ENCODE data around the gene SLC25A6.
"Not testable (repeated sequence)": the region's sequence is repeated elsewhere in the genome, so short reads cannot be mapped to it uniquely, and the experiment has no call there.

The SLC25A6 gene

DNA sequence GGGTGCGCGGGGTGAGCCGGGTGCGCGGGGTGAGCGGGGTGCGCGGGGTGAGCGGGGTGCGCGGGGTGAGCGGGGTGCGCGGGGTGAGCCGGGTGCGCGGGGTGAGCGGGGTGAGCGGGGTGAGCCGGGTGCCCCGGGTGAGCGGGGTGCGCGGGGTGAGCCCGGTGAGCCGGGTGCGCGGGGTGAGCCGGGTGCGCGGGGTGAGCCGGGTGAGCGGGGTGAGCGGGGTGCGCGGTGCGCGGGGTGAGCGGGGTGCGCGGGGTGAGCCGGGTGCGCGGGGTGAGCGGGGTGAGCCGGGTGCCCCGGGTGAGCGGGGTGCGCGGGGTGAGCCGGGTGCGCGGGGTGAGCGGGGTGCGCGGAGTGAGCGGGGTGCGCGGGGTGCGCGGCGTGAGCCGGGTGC is 25.6 kb downstream of the SLC25A6 start:
- H2BK15ac ChIP-seq (ENCODE audit: low read depth, poor library complexity, severe bottlenecking); H4K8ac ChIP-seq (ENCODE audit: low read length); H3K23ac ChIP-seq (ENCODE audit: low read length in 2 of 2); H3K27me3 ChIP-seq (ENCODE audit: control insufficient read depth in 1 of 2, insufficient read depth in 1 of 2, low read length in 2 of 2); H3K4me2 ChIP-seq (ENCODE audit: low read length, poor library complexity, severe bottlenecking); DNase-seq; H2BK12ac ChIP-seq (ENCODE audit: low read length in 2 of 2); H3K4me3 ChIP-seq (ENCODE audit: insufficient read depth in 1 of 2, low read depth in 1 of 2, low read length in 2 of 2); H2AFZ ChIP-seq (ENCODE audit: low read depth, low read length); H3K27ac ChIP-seq (ENCODE audit: low read length, poor library complexity, severe bottlenecking); H3K9ac ChIP-seq (ENCODE audit: low read length); H3K18ac ChIP-seq (ENCODE audit: low read depth in 1 of 2, low read length in 2 of 2); H3K4ac ChIP-seq (ENCODE audit: low read depth in 1 of 2, low read length in 2 of 2); H2BK5ac ChIP-seq (ENCODE audit: low read depth, low read length, poor library complexity, severe bottlenecking); H3K9me3 ChIP-seq (ENCODE audit: control insufficient read depth, low read length); H3K14ac ChIP-seq (ENCODE audit: low read length in 2 of 2); H2BK120ac ChIP-seq (ENCODE audit: low read depth, low read length); H3K36me3 ChIP-seq (ENCODE audit: control insufficient read depth in 1 of 2, insufficient read depth in 2 of 2, low read depth in 1 of 2, low read length in 2 of 2); H3K4me1 ChIP-seq (ENCODE audit: control insufficient read depth, insufficient read depth, low read depth, low read length); H3K79me1 ChIP-seq (replicated peaks; ENCODE audit: low read length, poor library complexity, severe bottlenecking); H2AK5ac ChIP-seq (ENCODE audit: low read length, severe bottlenecking); H4K91ac ChIP-seq (ENCODE audit: low read length): not testable (repeated sequence)
- no CpG with 5 or more reads among the region's 63 CpGs for WGBS

- Histone ChIP-seq H2AFZ (ENCODE audit: low read depth, low read length) (no peak overlapping the region), H3K4me3 (ENCODE audit: insufficient read depth in 1 of 2, low read depth in 1 of 2, low read length in 2 of 2) (no peak overlapping the region), H2AK5ac (ENCODE audit: low read length, severe bottlenecking) (no peak overlapping the region), H3K23ac (ENCODE audit: low read length in 2 of 2) (no peak overlapping the region), H2BK15ac (ENCODE audit: low read depth, poor library complexity, severe bottlenecking) (no peak overlapping the region), H3K9me3 (ENCODE audit: control insufficient read depth, low read length) (peaks cover 2% of the 10 kb centered on the region), H3K9ac (ENCODE audit: low read length) (no peak overlapping the region), H3K14ac (ENCODE audit: low read length in 2 of 2) (no peak overlapping the region), H3K4me2 (ENCODE audit: low read length, poor library complexity, severe bottlenecking) (no peak overlapping the region), H4K8ac (ENCODE audit: low read length) (no peak overlapping the region), H3K27me3 (ENCODE audit: control insufficient read depth in 1 of 2, insufficient read depth in 1 of 2, low read length in 2 of 2) (no peaks in the 10 kb centered on the region), H3K36me3 (ENCODE audit: control insufficient read depth in 1 of 2, insufficient read depth in 2 of 2, low read depth in 1 of 2, low read length in 2 of 2) (peaks cover 0 to 11% of the 10 kb centered on the region in 2 experiments), H3K4me1 (ENCODE audit: control insufficient read depth, insufficient read depth, low read depth, low read length) (no peaks in the 10 kb centered on the region), H2BK120ac (ENCODE audit: low read depth, low read length) (no peak overlapping the region), H3K18ac (ENCODE audit: low read depth in 1 of 2, low read length in 2 of 2) (no peak overlapping the region), H2BK12ac (ENCODE audit: low read length in 2 of 2) (no peak overlapping the region), H3K4ac (ENCODE audit: low read depth in 1 of 2, low read length in 2 of 2) (no peak overlapping the region), H4K91ac (ENCODE audit: low read length) (no peak overlapping the region), H3K79me1 (replicated peaks; ENCODE audit: low read length, poor library complexity, severe bottlenecking) (no peaks in the 10 kb centered on the region), H3K27ac (ENCODE audit: low read length, poor library complexity, severe bottlenecking) (no peak overlapping the region), H2BK5ac (ENCODE audit: low read depth, low read length, poor library complexity, severe bottlenecking) (no peak overlapping the region)
- no peak for DNase-seq
- 86% methylated on average over 2 of the region's 2 CpGs for WGBS
These were observed 30.0 kb downstream of the SLC25A6 start for GRCh38 chrX:1361910-1362309.

GRCh38 chrX:1361275-1361674 is 30.6 kb downstream of the SLC25A6 start:
- no peak overlapping the region for H2BK15ac ChIP-seq (ENCODE audit: low read depth, poor library complexity, severe bottlenecking)

DNA sequence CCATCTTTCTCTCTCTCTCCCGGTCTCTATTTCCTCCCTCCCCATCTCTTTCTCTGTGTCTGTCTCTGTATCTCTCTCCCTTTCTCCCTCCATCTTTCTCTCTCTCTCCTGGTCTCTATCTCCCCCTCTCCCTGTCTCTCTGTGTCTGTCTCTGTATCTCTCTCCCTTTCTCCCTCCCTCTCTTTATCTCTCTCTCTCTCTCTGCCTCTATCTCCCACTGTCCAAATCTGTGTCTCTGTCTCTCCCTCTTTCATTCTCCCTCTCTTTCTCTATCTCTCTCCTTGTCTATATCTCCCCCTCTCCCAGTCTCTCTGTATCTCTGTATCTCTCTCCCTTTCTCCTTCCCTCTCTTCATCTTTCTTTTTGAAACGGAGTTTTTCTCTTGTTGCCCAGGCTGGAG is 31.7 kb downstream of the SLC25A6 start:
- Histone ChIP-seq H2BK120ac (ENCODE audit: low read depth, low read length) (no peak overlapping the region), H3K9me3 (ENCODE audit: control insufficient read depth, low read length) (peaks cover 2% of the 10 kb centered on the region), H3K18ac (ENCODE audit: low read depth in 1 of 2, low read length in 2 of 2) (no peak overlapping the region), H4K91ac (ENCODE audit: low read length) (no peak overlapping the region), H2BK12ac (ENCODE audit: low read length in 2 of 2) (no peak overlapping the region), H3K27me3 (ENCODE audit: control insufficient read depth in 1 of 2, insufficient read depth in 1 of 2, low read length in 2 of 2) (no peaks in the 10 kb centered on the region), H3K4me3 (ENCODE audit: insufficient read depth in 1 of 2, low read depth in 1 of 2, low read length in 2 of 2) (no peak overlapping the region), H2AK5ac (ENCODE audit: low read length, severe bottlenecking) (no peak overlapping the region), H2BK5ac (ENCODE audit: low read depth, low read length, poor library complexity, severe bottlenecking) (no peak overlapping the region), H3K79me1 (replicated peaks; ENCODE audit: low read length, poor library complexity, severe bottlenecking) (no peaks in the 10 kb centered on the region), H3K4me1 (ENCODE audit: control insufficient read depth, insufficient read depth, low read depth, low read length) (peaks cover 1% of the 10 kb centered on the region), H3K36me3 (ENCODE audit: control insufficient read depth in 1 of 2, insufficient read depth in 2 of 2, low read depth in 1 of 2, low read length in 2 of 2) (peaks cover 4 to 11% of the 10 kb centered on the region in 2 experiments), H3K23ac (ENCODE audit: low read length in 2 of 2) (no peak overlapping the region), H2BK15ac (ENCODE audit: low read depth, poor library complexity, severe bottlenecking) (no peak overlapping the region), H3K4me2 (ENCODE audit: low read length, poor library complexity, severe bottlenecking) (no peak overlapping the region), H3K9ac (ENCODE audit: low read length) (no peak overlapping the region), H4K8ac (ENCODE audit: low read length) (no peak overlapping the region), H3K4ac (ENCODE audit: low read depth in 1 of 2, low read length in 2 of 2) (no peak overlapping the region), H3K14ac (ENCODE audit: low read length in 2 of 2) (no peak overlapping the region), H2AFZ (ENCODE audit: low read depth, low read length) (no peak overlapping the region), H3K27ac (ENCODE audit: low read length, poor library complexity, severe bottlenecking) (no peak overlapping the region)
- 88% methylated on average over 2 of the region's 2 CpGs for WGBS
- no peak for DNase-seq

More at GRCh38 chrX:1361275-1361674, 30.6 kb downstream of the SLC25A6 start:
- Histone ChIP-seq H3K4ac (ENCODE audit: low read depth in 1 of 2, low read length in 2 of 2) (no peak overlapping the region), H4K91ac (ENCODE audit: low read length) (peak overlapping the region; percentile 27), H4K8ac (ENCODE audit: low read length) (no peak overlapping the region), H3K14ac (ENCODE audit: low read length in 2 of 2) (no peak overlapping the region), H2BK120ac (ENCODE audit: low read depth, low read length) (no peak overlapping the region), H3K27ac (ENCODE audit: low read length, poor library complexity, severe bottlenecking) (no peak overlapping the region), H3K79me1 (replicated peaks; ENCODE audit: low read length, poor library complexity, severe bottlenecking) (no peaks in the 10 kb centered on the region), H2BK5ac (ENCODE audit: low read depth, low read length, poor library complexity, severe bottlenecking) (no peak overlapping the region), H3K4me1 (ENCODE audit: control insufficient read depth, insufficient read depth, low read depth, low read length) (no peaks in the 10 kb centered on the region), H2AFZ (ENCODE audit: low read depth, low read length) (no peak overlapping the region), H3K9ac (ENCODE audit: low read length) (no peak overlapping the region), H3K23ac (ENCODE audit: low read length in 2 of 2) (no peak overlapping the region), H3K9me3 (ENCODE audit: control insufficient read depth, low read length) (peaks cover 2% of the 10 kb centered on the region), H3K4me2 (ENCODE audit: low read length, poor library complexity, severe bottlenecking) (no peak overlapping the region), H3K4me3 (ENCODE audit: insufficient read depth in 1 of 2, low read depth in 1 of 2, low read length in 2 of 2) (no peak overlapping the region), H3K36me3 (ENCODE audit: control insufficient read depth in 1 of 2, insufficient read depth in 2 of 2, low read depth in 1 of 2, low read length in 2 of 2) (peaks cover 0 to 11% of the 10 kb centered on the region in 2 experiments), H3K27me3 (ENCODE audit: control insufficient read depth in 1 of 2, insufficient read depth in 1 of 2, low read length in 2 of 2) (no peaks in the 10 kb centered on the region), H2BK12ac (ENCODE audit: low read length in 2 of 2) (no peak overlapping the region), H3K18ac (ENCODE audit: low read depth in 1 of 2, low read length in 2 of 2) (no peak overlapping the region), H2AK5ac (ENCODE audit: low read length, severe bottlenecking) (no peak overlapping the region)
- DNase-seq: peak; percentile 43
- 61% methylated on average over 12 of the region's 12 CpGs for WGBS
